Activated T-cell treated with anti-CD3 and anti-CD28 coated beads, Interleukin-2, amount 50 U/mL, for 48 hours (primary cell): ENCODE measurements around the gene STK24.
A peak's percentile ranks its signal among the peaks of the same experiment; 100 is the strongest.
"Not testable (repeated sequence)": the region's sequence is repeated elsewhere in the genome, so short reads cannot be mapped to it uniquely, and the experiment has no call there.

Experiments used
- DNase-seq, 2 experiments: peaks; one replicate each; pipeline ENCODE4 v3.0.0-alpha.2; 2020

Gene STK24

GRCh38 chr13:98429531-98429930 is 147.4 kb downstream of the STK24 start:
- DNase-seq: no peak

- no peak for DNase-seq
Observed at GRCh38 chr13:98429081-98429480, 147.8 kb downstream of the STK24 start.

GRCh38 chr13:98428256-98428966 is 148.5 kb downstream of the STK24 start:
- no peak for DNase-seq

- DNase-seq: no peak
Observed at GRCh38 chr13:98427331-98427995, 149.4 kb downstream of the STK24 start.

- no peak for DNase-seq
Observed at GRCh38 chr13:98423417-98423816, 153.5 kb downstream of the STK24 start.

GRCh38 chr13:98422046-98422445 is 154.9 kb downstream of the STK24 start:
- no peak for DNase-seq

GRCh38 chr13:98420554-98421175 is 156.2 kb downstream of the STK24 start:
- no peak for DNase-seq

- DNase-seq: no peak
Observed at GRCh38 chr13:98419786-98420553, 156.9 kb downstream of the STK24 start.

GRCh38 chr13:98416408-98416807 is 160.5 kb downstream of the STK24 start:
- DNase-seq: no peak

- DNase-seq: no peak
Observed at GRCh38 chr13:98415326-98416070, 161.4 kb downstream of the STK24 start.

- no peak for DNase-seq
Observed at GRCh38 chr13:98413796-98414195, 163.1 kb downstream of the STK24 start.

GRCh38 chr13:98413278-98413677 is 163.6 kb downstream of the STK24 start:
- DNase-seq: not testable (repeated sequence)

GRCh38 chr13:98411617-98412265 is 165.2 kb downstream of the STK24 start:
- peak in 1 of 2 experiments; percentile 24 for DNase-seq

GRCh38 chr13:98411013-98411412 is 165.9 kb downstream of the STK24 start:
- no peak for DNase-seq

GRCh38 chr13:98410612-98411011 is 166.3 kb downstream of the STK24 start:
- no peak for DNase-seq

GRCh38 chr13:98409281-98409680 is 167.6 kb downstream of the STK24 start:
- DNase-seq: no peak

GRCh38 chr13:98407575-98407974 is 169.3 kb downstream of the STK24 start:
- DNase-seq: no peak

GRCh38 chr13:98406971-98407370 is 169.9 kb downstream of the STK24 start:
- no peak for DNase-seq

GRCh38 chr13:98406427-98406826 is 170.5 kb downstream of the STK24 start:
- no peak for DNase-seq

GRCh38 chr13:98405690-98406344 is 171.1 kb downstream of the STK24 start:
- DNase-seq: no peak

GRCh38 chr13:98405107-98405571 is 171.8 kb downstream of the STK24 start:
- no peak for DNase-seq
